ENCODE measurements around the gene CLASP2.
"Not testable (repeated sequence)": the region's sequence is repeated elsewhere in the genome, so short reads cannot be mapped to it uniquely, and the experiment has no call there.

CLASP2 gene

DNA sequence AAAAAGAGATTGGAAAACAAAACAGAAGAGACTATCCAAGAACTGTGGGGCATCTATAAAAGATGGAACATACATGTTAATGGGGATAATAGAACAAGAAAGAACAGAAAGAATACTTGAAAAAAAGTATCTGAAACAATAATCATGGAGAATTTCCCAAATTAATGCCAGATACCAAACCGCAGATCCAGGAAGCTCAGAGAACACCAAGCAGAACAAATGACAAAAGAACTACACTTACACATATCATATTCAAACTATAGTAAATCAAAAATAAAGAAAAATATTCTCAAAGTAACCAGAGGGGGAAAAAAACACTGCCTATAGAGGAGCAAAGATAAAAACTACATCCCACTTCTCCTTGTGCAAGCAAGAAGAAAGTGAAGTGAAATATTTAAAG lies 40.0 kb downstream of the CLASP2 start:
- in situ Hi-C loops (cut with HindIII; ENCODE audit: low pct_unique_long_range_greater_than_20kb, low sequenced_read_pairs): no loop called here
- TF ChIP-seq JUND (IDR thresholded peaks at IDR 0.05; ENCODE audit: low read depth): no peak
- no peak for DNase-seq (ENCODE audit: low read depth in 1 of 2, low spot score in 1 of 2)

DNA sequence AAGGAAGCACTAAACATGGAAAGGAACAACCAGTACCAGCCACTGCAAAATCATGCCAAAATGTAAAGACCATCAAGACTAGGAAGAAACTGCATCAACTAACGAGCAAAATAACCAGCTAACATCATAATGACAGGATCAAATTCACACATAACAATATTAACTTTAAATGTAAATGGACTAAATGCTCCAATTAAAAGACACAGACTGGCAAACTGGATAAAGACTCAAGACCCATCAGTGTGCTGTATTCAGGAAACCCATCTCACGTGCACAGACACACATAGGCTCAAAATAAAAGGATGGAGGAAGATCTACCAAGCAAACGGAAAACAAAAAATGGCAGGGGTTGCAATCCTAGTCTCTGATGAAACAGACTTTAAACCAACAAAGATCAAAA lies 44.6 kb downstream of the CLASP2 start:
- in situ Hi-C loops (cut with HindIII; ENCODE audit: low pct_unique_long_range_greater_than_20kb, low sequenced_read_pairs); DNase-seq (ENCODE audit: low read depth in 1 of 2, low spot score in 1 of 2): not testable (repeated sequence)

GRCh38 chr3:33668618-33669017 lies 49.4 kb downstream of the CLASP2 start:
- TF ChIP-seq JUND (IDR thresholded peaks at IDR 0.05; ENCODE audit: low read depth): no peak
- in situ Hi-C loops (cut with HindIII; ENCODE audit: low pct_unique_long_range_greater_than_20kb, low sequenced_read_pairs): no loop called here
- DNase-seq (ENCODE audit: low read depth in 1 of 2, low spot score in 1 of 2): no peak

DNA sequence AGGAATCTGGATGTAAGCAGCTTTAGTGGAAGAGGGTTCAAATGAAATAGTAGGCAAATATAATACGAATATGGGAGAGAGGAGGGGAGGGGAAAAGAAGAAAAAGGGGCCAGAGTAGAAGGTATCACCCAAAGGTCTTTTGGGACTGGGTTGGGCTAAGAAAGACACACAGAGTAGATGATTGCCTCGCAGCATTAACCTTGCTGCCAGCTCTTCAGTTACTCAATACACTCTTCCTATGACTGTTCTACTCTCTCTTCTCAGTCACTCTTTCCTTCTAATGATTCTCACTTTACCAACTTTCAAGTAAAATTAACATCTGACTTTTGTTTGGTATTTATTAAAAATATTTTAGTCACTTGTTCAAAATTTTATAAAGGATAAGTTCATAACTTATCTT lies 52.8 kb downstream of the CLASP2 start:
- DNase-seq (ENCODE audit: low read depth in 1 of 2, low spot score in 1 of 2): no peak
- TF ChIP-seq JUND (IDR thresholded peaks at IDR 0.05; ENCODE audit: low read depth): no peak
- in situ Hi-C loops (cut with HindIII; ENCODE audit: low pct_unique_long_range_greater_than_20kb, low sequenced_read_pairs): no loop called here

GRCh38 chr3:33664195-33664594 lies 53.9 kb downstream of the CLASP2 start:
- in situ Hi-C loops (cut with HindIII; ENCODE audit: low pct_unique_long_range_greater_than_20kb, low sequenced_read_pairs): no loop called here
- DNase-seq (ENCODE audit: low read depth in 1 of 2, low spot score in 1 of 2): no peak

DNA sequence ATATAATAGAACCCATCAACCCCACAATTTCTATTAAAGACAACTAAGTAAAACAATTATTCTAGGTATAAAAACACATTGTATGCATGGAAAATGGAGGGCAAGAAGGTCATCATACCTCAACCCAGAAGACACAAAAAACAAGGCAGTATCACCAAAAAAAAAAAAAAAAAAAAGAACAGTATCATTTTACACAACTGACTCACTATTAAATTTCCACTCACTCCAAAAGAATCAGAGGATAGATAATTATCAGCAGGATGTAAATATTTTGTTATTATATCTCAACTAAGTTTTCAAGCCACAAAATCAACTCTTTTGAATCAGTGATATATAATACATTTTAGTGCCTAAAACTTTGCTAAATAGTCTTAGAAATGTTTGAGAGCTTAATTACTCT lies 55.0 kb downstream of the CLASP2 start:
- in situ Hi-C loops (cut with HindIII; ENCODE audit: low pct_unique_long_range_greater_than_20kb, low sequenced_read_pairs): no loop called here
- no peak for DNase-seq (ENCODE audit: low read depth in 1 of 2, low spot score in 1 of 2)
- TF ChIP-seq JUND (IDR thresholded peaks at IDR 0.05; ENCODE audit: low read depth): no peak

More at GRCh38 chr3:33664195-33664594, 53.9 kb downstream of the CLASP2 start:
- no peak for TF ChIP-seq JUND (IDR thresholded peaks at IDR 0.05; ENCODE audit: low read depth)

DNA sequence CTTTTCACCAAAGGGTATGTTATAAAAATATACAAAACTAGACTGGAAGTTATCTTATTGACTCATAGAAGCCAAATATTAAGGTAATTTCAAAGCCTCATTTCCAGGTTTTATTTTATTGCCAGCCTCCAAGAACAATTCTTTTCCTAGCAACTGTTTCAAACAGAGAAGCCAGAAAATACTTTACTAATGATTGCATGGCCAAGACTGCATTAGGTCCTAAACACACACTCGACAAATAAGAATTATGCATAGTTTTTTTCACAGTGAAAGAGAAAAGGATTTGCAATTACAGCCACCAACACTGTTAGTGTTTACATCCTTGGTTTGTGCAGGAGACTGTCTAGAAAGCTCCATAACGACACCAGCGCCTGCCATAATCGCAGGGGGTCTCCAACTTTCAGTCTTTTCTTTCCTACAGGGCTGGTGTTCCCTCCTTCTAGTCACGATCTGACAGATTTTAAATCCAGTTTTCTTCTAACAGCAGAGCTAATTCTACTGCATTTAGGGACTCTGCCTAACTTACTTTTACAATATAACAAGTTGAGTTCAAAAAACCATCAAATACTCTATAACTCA lies 58.1 kb downstream of the CLASP2 start:
- DNase-seq (ENCODE audit: low read depth in 1 of 2, low spot score in 1 of 2): no peak
- in situ Hi-C loops (cut with HindIII; ENCODE audit: low pct_unique_long_range_greater_than_20kb, low sequenced_read_pairs): no loop called here
- TF ChIP-seq JUND (IDR thresholded peaks at IDR 0.05; ENCODE audit: low read depth): no peak

GRCh38 chr3:33658991-33659848 lies 58.8 kb downstream of the CLASP2 start:
- TF ChIP-seq JUND (IDR thresholded peaks at IDR 0.05; ENCODE audit: low read depth): no peak

GRCh38 chr3:33658621-33658990 lies 59.4 kb downstream of the CLASP2 start:
- no peak for DNase-seq (ENCODE audit: low read depth in 1 of 2, low spot score in 1 of 2)
- in situ Hi-C loops (cut with HindIII; ENCODE audit: low pct_unique_long_range_greater_than_20kb, low sequenced_read_pairs): no loop called here
- no peak for TF ChIP-seq JUND (IDR thresholded peaks at IDR 0.05; ENCODE audit: low read depth)

More at GRCh38 chr3:33658991-33659848, 58.8 kb downstream of the CLASP2 start:
- in situ Hi-C loops (cut with HindIII; ENCODE audit: low pct_unique_long_range_greater_than_20kb, low sequenced_read_pairs): no loop called here
- DNase-seq (ENCODE audit: low read depth in 1 of 2, low spot score in 1 of 2): peak; percentile 18 to 54

- TF ChIP-seq JUND (IDR thresholded peaks at IDR 0.05; ENCODE audit: low read depth): no peak
- in situ Hi-C loops (cut with HindIII; ENCODE audit: low pct_unique_long_range_greater_than_20kb, low sequenced_read_pairs): no loop called here
- DNase-seq (ENCODE audit: low read depth in 1 of 2, low spot score in 1 of 2): no peak
Measured at GRCh38 chr3:33658039-33658438, 60.0 kb downstream of the CLASP2 start.

GRCh38 chr3:33652736-33653135 lies 65.3 kb downstream of the CLASP2 start:
- no peak for DNase-seq (ENCODE audit: low read depth in 1 of 2, low spot score in 1 of 2)
- no peak for TF ChIP-seq JUND (IDR thresholded peaks at IDR 0.05; ENCODE audit: low read depth)
- in situ Hi-C loops (cut with HindIII; ENCODE audit: low pct_unique_long_range_greater_than_20kb, low sequenced_read_pairs): no loop called here

DNA sequence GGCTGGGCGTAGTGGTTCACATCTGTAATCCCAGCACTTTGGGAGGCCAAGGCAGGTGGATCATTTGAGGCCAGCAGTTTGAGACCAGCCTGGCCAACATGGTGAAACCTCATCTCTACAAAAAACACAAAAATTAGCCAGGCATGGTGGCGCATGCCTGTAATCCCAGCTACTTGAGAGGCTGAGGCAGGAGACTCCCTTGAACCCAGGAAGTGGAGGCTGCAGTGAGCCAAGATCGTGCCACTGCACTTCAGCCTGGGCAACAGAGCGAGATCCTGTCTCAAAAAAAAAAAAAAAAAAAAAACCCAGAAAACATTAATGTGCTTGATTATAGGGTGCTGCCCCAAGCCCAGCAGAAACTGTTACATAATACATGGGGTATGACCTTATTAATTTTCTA lies 67.0 kb downstream of the CLASP2 start:
- DNase-seq (ENCODE audit: low read depth in 1 of 2, low spot score in 1 of 2); in situ Hi-C loops (cut with HindIII; ENCODE audit: low pct_unique_long_range_greater_than_20kb, low sequenced_read_pairs): not testable (repeated sequence)

DNA sequence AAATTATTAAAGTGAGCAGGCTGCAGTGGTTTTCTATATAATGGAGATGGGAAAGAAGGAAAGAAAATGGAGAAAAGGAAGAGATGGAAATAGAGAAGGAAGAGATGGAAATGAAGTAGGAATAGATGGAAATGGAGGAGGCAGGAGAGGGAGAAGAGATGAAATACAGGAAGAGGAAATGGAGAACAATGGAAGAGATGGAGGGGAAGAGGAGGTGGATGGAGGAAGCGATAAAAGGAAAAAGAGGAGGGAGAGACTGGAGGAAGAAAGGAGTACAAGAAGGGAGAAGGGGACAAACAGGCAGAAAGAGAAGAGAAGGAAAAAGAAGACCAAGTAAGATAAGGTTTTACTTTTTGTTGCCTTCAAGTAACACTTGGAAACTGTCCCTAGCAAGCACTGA lies 67.6 kb downstream of the CLASP2 start:
- DNase-seq (ENCODE audit: low read depth in 1 of 2, low spot score in 1 of 2): no peak
- in situ Hi-C loops (cut with HindIII; ENCODE audit: low pct_unique_long_range_greater_than_20kb, low sequenced_read_pairs): no loop called here
- TF ChIP-seq JUND (IDR thresholded peaks at IDR 0.05; ENCODE audit: low read depth): no peak
